Panc1 (cell line): ENCODE results near the gene PHF10. TPM values are rescaled to one million over a fixed set of nuclear protein-coding genes. Genes with fewer than 3 reads are reported as not detected.

ENCODE experiments used
- ATAC-seq: fragments of 200-7000 bp; cut with Tn5 transposase; 2 replicates; pipeline ENCODE4 v1.9.1; 2020; ENCODE audit warnings: mild to moderate bottlenecking, moderate library complexity
- Bru-seq: library from RNA; stranded (reverse); fragments of 400-500 nt; gene quantifications from one replicate; lab custom pipeline; 2021; lab: Mats Ljungman, UMichigan
- BruChase-seq, 2 experiments: library from RNA; stranded (reverse); fragments of 400-500 nt; gene quantifications; one replicate each; lab custom pipeline; 2021; lab: Mats Ljungman, UMichigan
- BruUV-seq: library from RNA; stranded (reverse); fragments of 400-500 nt; replicated peaks from 2 replicates; lab custom pipeline; 2021; lab: Mats Ljungman, UMichigan
- CTCF ChIA-PET: fragments of 300-600 bp; sonication (Branson Sonifier 250); formaldehyde crosslinking; loops from one replicate; lab custom pipeline; 2022; ENCODE audit warnings: antibody characterized with exemption; lab: Charles Lee
- POLR2A ChIA-PET: fragments of 300-600 bp; sonication (Branson Sonifier 250); formaldehyde crosslinking; loops from one replicate; lab custom pipeline; 2022; ENCODE audit warnings: antibody characterized with exemption; lab: Charles Lee
- DNase-seq: peaks from one replicate; pipeline ENCODE4 v3.0.0-alpha.2; 2010; ENCODE audit warnings: low read depth, low spot score
- H3K27ac ChIP-seq: 2 replicates; pipeline ENCODE4 v1.5.1; 2011; ENCODE audit warnings: mild to moderate bottlenecking, low read length, inconsistent platforms
- H3K27me3 ChIP-seq: fragments of 200-500 bp; sonication (Bioruptor generic); 2 replicates; pipeline ENCODE4 v1.6.0; 2014; ENCODE audit warnings: low read length, inconsistent platforms; ENCODE audit not compliant: control insufficient read depth, insufficient read depth
- H3K36me3 ChIP-seq: fragments of 200-500 bp; sonication (Bioruptor generic); 2 replicates; pipeline ENCODE4 v1.5.1; 2014; ENCODE audit warnings: inconsistent platforms, mild to moderate bottlenecking, low read length, moderate library complexity; ENCODE audit not compliant: control insufficient read depth, insufficient read depth
- H3K4me1 ChIP-seq: 2 replicates; pipeline ENCODE4 v1.5.1; 2011; ENCODE audit warnings: inconsistent platforms, mild to moderate bottlenecking, low read length, moderate library complexity; ENCODE audit not compliant: control insufficient read depth, insufficient read depth
- H3K4me3 ChIP-seq, 2 experiments: 2 replicates each; pipeline ENCODE4 v1.5.1; 2011 to 2012; ENCODE audit warnings: low read depth in 2 of 2, low read length in 2 of 2, mild to moderate bottlenecking in 2 of 2, inconsistent platforms in 1 of 2, moderate library complexity in 1 of 2
- H3K9me3 ChIP-seq: fragments of 200-500 bp; sonication (Bioruptor generic); 2 replicates; pipeline ENCODE4 v1.5.1; 2014; ENCODE audit warnings: low read depth, mild to moderate bottlenecking, inconsistent platforms, low read length, moderate library complexity; ENCODE audit not compliant: control insufficient read depth, insufficient read depth
- POLR2AphosphoS5 ChIP-seq: IDR thresholded peaks from 2 replicates; pipeline ENCODE4 v1.6.1; 2012; ENCODE audit warnings: mild to moderate bottlenecking, low read depth, low read length, moderate library complexity
- SIN3A ChIP-seq: IDR thresholded peaks from 2 replicates; pipeline ENCODE4 v1.6.1; 2012; ENCODE audit warnings: low read depth, mild to moderate bottlenecking, low read length, moderate library complexity, borderline replicate concordance; ENCODE audit not compliant: insufficient read depth
- TCF7L2 ChIP-seq: IDR thresholded peaks from 2 replicates; pipeline ENCODE4 v1.6.1; 2011; ENCODE audit warnings: mild to moderate bottlenecking, low read depth, low read length, inconsistent platforms
- in situ Hi-C: cut with HindIII; loops from 2 replicates; pipeline ENCODE4 v1.10.0; 2016; ENCODE audit warnings: low sequenced_read_pairs, low pct_unique_long_range_greater_than_20kb
- intact Hi-C: fragments of 100-400 bp; cut with micrococcal nuclease; formaldehyde crosslinking; loops from one replicate; pipeline ENCODE4 v1.10.0; 2022; ENCODE audit not compliant: unreplicated experiment
- long read RNA-seq: library from polyadenylated mRNA; unstranded; transcript quantifications from one replicate; pipeline ENCODE4 v2.0.0, GENCODE V29; 2021; ENCODE audit not compliant: unreplicated experiment
- polyA plus RNA-seq: library from polyadenylated mRNA; unstranded; fragments of >200 nt; gene quantifications from one replicate; pipeline ENCODE4 v1.2.1, GENCODE V29; 2012; ENCODE audit warnings: missing spikeins; ENCODE audit not compliant: insufficient read length
- total RNA-seq: library from RNA; stranded (reverse); gene quantifications from one replicate; pipeline ENCODE4 v1.2.1, GENCODE V29; 2021; ENCODE audit not compliant: unreplicated experiment
- TF ChIP-seq, protein P1 (sequence below): fragments of 450-650 bp; IDR thresholded peaks from 2 replicates; pipeline ENCODE4 v1.5.1; 2017; ENCODE audit warnings: mild to moderate bottlenecking
- TF ChIP-seq, protein P2 (sequence below), 2 experiments: IDR thresholded peaks; 2 replicates each; pipeline ENCODE4 v1.6.1; 2011 to 2012; ENCODE audit warnings: low read depth in 2 of 2, control low read depth in 1 of 2, low read length in 1 of 2, mild to moderate bottlenecking in 1 of 2, moderate library complexity in 1 of 2; ENCODE audit not compliant: insufficient read depth in 1 of 2

PHF10 gene
- total RNA-seq = 71.7 TPM
- polyA plus RNA-seq = 41.1 TPM
- percentile 93 among the genes with signal in this experiment for Bru-seq, nascent RNA
- BruChase-seq, experiment 1, labeled RNA remaining after a 2-hour chase = percentile 96 among the genes with signal in this experiment
- percentile 95 among the genes with signal in this experiment for BruChase-seq, experiment 2, labeled RNA remaining after a 6-hour chase
- long read RNA-seq, full-length matches to known transcripts = 70 of 122 reads
- long read RNA-seq, partial matches to known transcripts = 26 of 122 reads
- long read RNA-seq, other reads (novel, unspliced or antisense) = 26 of 122 reads

DNA sequence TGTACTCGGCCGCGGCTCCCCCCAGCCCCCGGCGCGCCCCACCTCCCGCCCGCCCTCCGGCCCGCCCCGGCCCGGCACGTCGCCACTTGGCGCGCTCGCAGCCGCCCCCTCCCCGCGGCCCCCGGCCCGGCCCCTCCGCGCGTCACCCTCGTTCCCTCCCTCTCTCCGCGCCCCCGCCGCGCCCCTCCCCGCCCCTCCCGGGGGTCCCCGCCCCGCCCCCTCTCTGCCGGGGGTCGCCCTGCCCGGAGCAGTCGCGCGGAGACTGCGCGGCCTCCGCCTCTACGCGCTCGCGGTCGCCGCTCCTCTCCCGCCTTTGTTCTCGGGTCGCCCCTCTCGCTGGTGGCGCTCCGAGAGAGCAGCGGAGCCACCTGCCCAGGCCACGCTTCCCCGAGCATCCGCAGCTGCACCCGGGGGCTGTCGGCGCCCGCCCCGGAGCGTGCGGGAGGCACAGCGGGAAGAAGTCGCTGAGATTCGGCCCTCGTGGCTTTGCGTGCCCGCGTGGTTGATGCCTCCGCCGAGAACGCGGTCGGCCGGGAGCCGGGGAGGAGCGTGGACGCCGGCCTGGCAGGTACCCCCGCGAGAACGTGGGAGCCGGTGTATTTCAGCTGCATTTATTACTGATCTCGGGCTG is at the start of gene PHF10:
PHF10 (minus strand) TSS at position 7 of the 631 bp plus-strand sequence. CDS start 569 bp downstream, outside the sequence.
- CTCF ChIA-PET = no interaction called here
- BruUV-seq = no TSS peak
- no peak for DNase-seq

DNA sequence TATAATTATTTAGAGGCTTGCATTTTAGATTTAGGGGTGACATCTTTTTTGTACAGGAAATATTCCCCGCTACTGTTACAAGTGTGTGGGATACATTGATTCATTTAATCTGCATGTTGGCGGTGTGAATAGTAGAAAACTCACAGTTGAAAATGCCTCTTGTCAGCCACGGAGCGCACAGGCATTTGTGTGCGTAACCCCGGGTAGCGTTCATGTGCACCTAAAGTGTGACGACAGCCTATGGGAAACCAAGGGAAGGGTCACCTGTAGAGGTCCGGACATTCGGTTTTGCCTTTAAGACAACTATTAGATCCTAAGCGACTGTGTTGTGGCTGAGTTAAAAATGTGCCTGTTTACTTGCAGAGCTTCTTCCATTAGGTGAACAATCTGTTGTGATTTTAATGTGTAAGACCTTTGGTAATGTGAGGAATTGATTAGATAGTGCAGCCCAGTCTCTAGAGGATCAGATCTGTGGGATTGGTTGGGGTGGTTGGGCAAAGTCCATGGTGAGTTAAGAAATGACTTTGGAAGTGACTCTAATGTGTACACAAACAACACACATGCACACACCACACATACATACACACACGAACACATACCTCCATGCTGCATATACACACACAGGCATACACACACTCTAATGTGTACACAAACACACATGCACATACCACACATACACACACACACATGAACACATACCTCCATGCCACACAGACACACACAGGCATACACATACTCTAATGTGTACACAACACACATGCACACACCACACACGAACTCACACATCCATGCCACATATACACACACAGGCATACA is 42.8 kb upstream of the PHF10 start:
- Histone ChIP-seq H3K9me3 (no peaks in the 10 kb centered on the region), H3K27me3 (no peaks in the 10 kb centered on the region), H3K27ac (no peak overlapping the region), H3K4me1 (no peaks in the 10 kb centered on the region), H3K36me3 (peaks cover 13% of the 10 kb centered on the region; the same call in 1 of the 2 replicates), H3K4me3 (no peak overlapping the region)
- DNase-seq (no peak), ATAC-seq (no peak)
- BruUV-seq = no TSS peak
- intact Hi-C loops (no loop called here), in situ Hi-C loops (no loop called here)
- TF ChIP-seq, protein P1, sequence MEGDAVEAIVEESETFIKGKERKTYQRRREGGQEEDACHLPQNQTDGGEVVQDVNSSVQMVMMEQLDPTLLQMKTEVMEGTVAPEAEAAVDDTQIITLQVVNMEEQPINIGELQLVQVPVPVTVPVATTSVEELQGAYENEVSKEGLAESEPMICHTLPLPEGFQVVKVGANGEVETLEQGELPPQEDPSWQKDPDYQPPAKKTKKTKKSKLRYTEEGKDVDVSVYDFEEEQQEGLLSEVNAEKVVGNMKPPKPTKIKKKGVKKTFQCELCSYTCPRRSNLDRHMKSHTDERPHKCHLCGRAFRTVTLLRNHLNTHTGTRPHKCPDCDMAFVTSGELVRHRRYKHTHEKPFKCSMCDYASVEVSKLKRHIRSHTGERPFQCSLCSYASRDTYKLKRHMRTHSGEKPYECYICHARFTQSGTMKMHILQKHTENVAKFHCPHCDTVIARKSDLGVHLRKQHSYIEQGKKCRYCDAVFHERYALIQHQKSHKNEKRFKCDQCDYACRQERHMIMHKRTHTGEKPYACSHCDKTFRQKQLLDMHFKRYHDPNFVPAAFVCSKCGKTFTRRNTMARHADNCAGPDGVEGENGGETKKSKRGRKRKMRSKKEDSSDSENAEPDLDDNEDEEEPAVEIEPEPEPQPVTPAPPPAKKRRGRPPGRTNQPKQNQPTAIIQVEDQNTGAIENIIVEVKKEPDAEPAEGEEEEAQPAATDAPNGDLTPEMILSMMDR = no peak
- TF ChIP-seq, protein P2, sequence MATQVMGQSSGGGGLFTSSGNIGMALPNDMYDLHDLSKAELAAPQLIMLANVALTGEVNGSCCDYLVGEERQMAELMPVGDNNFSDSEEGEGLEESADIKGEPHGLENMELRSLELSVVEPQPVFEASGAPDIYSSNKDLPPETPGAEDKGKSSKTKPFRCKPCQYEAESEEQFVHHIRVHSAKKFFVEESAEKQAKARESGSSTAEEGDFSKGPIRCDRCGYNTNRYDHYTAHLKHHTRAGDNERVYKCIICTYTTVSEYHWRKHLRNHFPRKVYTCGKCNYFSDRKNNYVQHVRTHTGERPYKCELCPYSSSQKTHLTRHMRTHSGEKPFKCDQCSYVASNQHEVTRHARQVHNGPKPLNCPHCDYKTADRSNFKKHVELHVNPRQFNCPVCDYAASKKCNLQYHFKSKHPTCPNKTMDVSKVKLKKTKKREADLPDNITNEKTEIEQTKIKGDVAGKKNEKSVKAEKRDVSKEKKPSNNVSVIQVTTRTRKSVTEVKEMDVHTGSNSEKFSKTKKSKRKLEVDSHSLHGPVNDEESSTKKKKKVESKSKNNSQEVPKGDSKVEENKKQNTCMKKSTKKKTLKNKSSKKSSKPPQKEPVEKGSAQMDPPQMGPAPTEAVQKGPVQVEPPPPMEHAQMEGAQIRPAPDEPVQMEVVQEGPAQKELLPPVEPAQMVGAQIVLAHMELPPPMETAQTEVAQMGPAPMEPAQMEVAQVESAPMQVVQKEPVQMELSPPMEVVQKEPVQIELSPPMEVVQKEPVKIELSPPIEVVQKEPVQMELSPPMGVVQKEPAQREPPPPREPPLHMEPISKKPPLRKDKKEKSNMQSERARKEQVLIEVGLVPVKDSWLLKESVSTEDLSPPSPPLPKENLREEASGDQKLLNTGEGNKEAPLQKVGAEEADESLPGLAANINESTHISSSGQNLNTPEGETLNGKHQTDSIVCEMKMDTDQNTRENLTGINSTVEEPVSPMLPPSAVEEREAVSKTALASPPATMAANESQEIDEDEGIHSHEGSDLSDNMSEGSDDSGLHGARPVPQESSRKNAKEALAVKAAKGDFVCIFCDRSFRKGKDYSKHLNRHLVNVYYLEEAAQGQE (IDR thresholded peaks at IDR 0.05; ENCODE audit: insufficient read depth in 1 of 2, low read depth in 2 of 2, low read length in 1 of 2) = no peak
- TF ChIP-seq SIN3A (no peak), TCF7L2 (no peak), POLR2AphosphoS5 (no peak)
- ChIA-PET CTCF (no interaction called here), POLR2A (interaction anchor here (0.6 to 0.7 kb wide), 2 partner anchors 787 to 839 kb away, joined by 3 to 4 read pairs; partner anchors contain the start of gene TBP)

More for the DNA sequence above, at the start of gene PHF10:
- TF ChIP-seq SIN3A (0 out of 2 replicates have a peak, but pooled peaks have one; percentile 48), POLR2AphosphoS5 (peak; percentile 17; the same call in 1 of the 2 replicates), TCF7L2 (peak; percentile 68; the same call in 1 of the 2 replicates)
- TF ChIP-seq, protein P2 (IDR thresholded peaks at IDR 0.05; ENCODE audit: insufficient read depth in 1 of 2, low read depth in 2 of 2, low read length in 1 of 2) = no peak
- TF ChIP-seq, protein P1 = no peak
- no peaks in the 10 kb centered on the region for H3K9me3 ChIP-seq
- intact Hi-C loops (no loop called here), in situ Hi-C loops (no loop called here)
- ATAC-seq = peak; percentile 80
- peak within 1 kb of the TSS; percentile 76 to 89 for H3K4me3 ChIP-seq
- peaks cover 30% of the 10 kb centered on the region for H3K4me1 ChIP-seq
- H3K27ac ChIP-seq = peak within 1 kb of the TSS; percentile 90
- H3K36me3 ChIP-seq = no peaks in the 10 kb centered on the region
- no peaks in the 10 kb centered on the region for H3K27me3 ChIP-seq
- POLR2A ChIA-PET = interaction anchor here (1.1 kb wide), 2 partner anchors 16 to 23 kb away, joined by 3 to 6 read pairs; no protein-coding TSS in a partner anchor
